PC-3 (cell line): ENCODE data around the gene IL34. TPM values are rescaled to one million over a fixed set of nuclear protein-coding genes. Genes with fewer than 3 reads are reported as not detected.

Source experiments
- ATAC-seq: fragments of 200-7000 bp; cut with Tn5 transposase; 2 replicates; pipeline ENCODE4 v1.9.1; 2020; ENCODE audit warnings: mild to moderate bottlenecking, moderate library complexity
- BruUV-seq: library from RNA; stranded (reverse); fragments of 400-500 nt; replicated peaks from 2 replicates; lab custom pipeline; 2021; lab: Mats Ljungman, UMichigan
- CTCF ChIA-PET: fragments of 300-600 bp; sonication (Branson Sonifier 250); formaldehyde crosslinking; loops from one replicate; lab custom pipeline; 2022; ENCODE audit warnings: antibody characterized with exemption; lab: Charles Lee
- POLR2A ChIA-PET: fragments of 300-600 bp; sonication (Branson Sonifier 250); formaldehyde crosslinking; loops from one replicate; lab custom pipeline; 2022; ENCODE audit warnings: antibody characterized with exemption; ENCODE audit not compliant: unreplicated experiment; lab: Charles Lee
- DNase-seq: peaks from one replicate; pipeline ENCODE4 v3.0.0-alpha.2; 2015
- H2AFZ ChIP-seq: fragments of 300-600 bp; sonication (generic); 2 replicates; pipeline ENCODE4 v1.6.0; 2016; ENCODE audit warnings: antibody characterized with exemption, low read length
- H3F3A ChIP-seq: fragments of 300-600 bp; sonication (generic); one replicate; pipeline ENCODE4 v1.6.0; 2017; ENCODE audit warnings: antibody characterized with exemption, low read length, control low read depth, mild to moderate bottlenecking; ENCODE audit not compliant: unreplicated experiment
- H3K27ac ChIP-seq: fragments of 300-600 bp; sonication (generic); 2 replicates; pipeline ENCODE4 v1.5.1; 2016; ENCODE audit warnings: mild to moderate bottlenecking, low read length
- H3K27me3 ChIP-seq: fragments of 300-600 bp; sonication (generic); 2 replicates; pipeline ENCODE4 v1.6.1; 2016; ENCODE audit warnings: low read length, mixed read lengths
- H3K36me3 ChIP-seq: fragments of 300-600 bp; sonication (generic); 2 replicates; pipeline ENCODE4 v1.6.1; 2016; ENCODE audit warnings: low read depth, mixed run types, low read length, mixed read lengths
- H3K4me1 ChIP-seq: fragments of 300-600 bp; sonication (generic); 2 replicates; pipeline ENCODE4 v1.5.1; 2016; ENCODE audit warnings: low read length; ENCODE audit not compliant: insufficient read depth
- H3K4me2 ChIP-seq: fragments of 300-600 bp; sonication (generic); 2 replicates; pipeline ENCODE4 v1.6.0; 2016; ENCODE audit warnings: low read length
- H3K4me3 ChIP-seq: fragments of 300-600 bp; sonication (generic); 2 replicates; pipeline ENCODE4 v1.5.1; 2016; ENCODE audit warnings: mild to moderate bottlenecking, low read length, mixed read lengths
- H3K79me2 ChIP-seq: fragments of 300-600 bp; sonication (generic); 2 replicates; pipeline ENCODE4 v1.6.1; 2017; ENCODE audit warnings: low read length, mixed read lengths
- H3K9ac ChIP-seq: fragments of 300-600 bp; sonication (generic); 2 replicates; pipeline ENCODE4 v1.6.0; 2016; ENCODE audit warnings: mild to moderate bottlenecking, low read length
- H3K9me2 ChIP-seq: fragments of 300-600 bp; sonication (generic); replicated peaks from 2 replicates; pipeline ENCODE4 v1.6.1; 2016; ENCODE audit warnings: mixed run types, low read length, mixed read lengths
- H3K9me3 ChIP-seq: fragments of 300-600 bp; sonication (generic); 2 replicates; pipeline ENCODE4 v1.6.1; 2016; ENCODE audit warnings: low read length, mixed read lengths
- H4K20me1 ChIP-seq: fragments of 300-600 bp; sonication (generic); 2 replicates; pipeline ENCODE4 v1.6.1; 2016; ENCODE audit warnings: low read length, mixed read lengths
- CTCF ChIP-seq: fragments of 300-600 bp; sonication (generic); conservative IDR thresholded peaks from 2 replicates; pipeline ENCODE4 v1.5.1; 2017; ENCODE audit warnings: antibody characterized with exemption, low read depth, mild to moderate bottlenecking, low read length
- EZH2 ChIP-seq: fragments of 300-600 bp; sonication (generic); IDR thresholded peaks from one replicate; pipeline ENCODE4 v1.6.1; 2017; ENCODE audit warnings: antibody characterized with exemption, mild to moderate bottlenecking, low read length; ENCODE audit not compliant: unreplicated experiment
- EZH2phosphoT487 ChIP-seq: fragments of 300-600 bp; sonication (generic); IDR thresholded peaks from 2 replicates; pipeline ENCODE4 v1.6.1; 2018; ENCODE audit warnings: mild to moderate bottlenecking, antibody characterized with exemption, low read length, borderline replicate concordance
- intact Hi-C: fragments of 100-400 bp; cut with micrococcal nuclease; formaldehyde crosslinking; loops from 2 replicates; pipeline ENCODE4 v1.9.0; 2023
- total RNA-seq: library from RNA; depleted of rRNA; stranded (reverse); fragments of >200 nt; gene quantifications from 2 replicates; pipeline ENCODE4 v1.2.3, GENCODE V29; 2014

The IL34 gene
- total RNA-seq, 1 experiment from 2014 or later: not detected

GRCh38 chr16:70601576-70602575, 44.5 kb upstream of the IL34 start:
- ATAC-seq (no peak), DNase-seq (no peak)
- H3K4me3 ChIP-seq: no peak overlapping the region
- H3K9me3 ChIP-seq: no peaks in the 10 kb centered on the region
- no TSS peak for BruUV-seq
- no peaks in the 10 kb centered on the region for H3K4me1 ChIP-seq
- H4K20me1 ChIP-seq: no peaks in the 10 kb centered on the region
- no peaks in the 10 kb centered on the region for H3F3A ChIP-seq
- intact Hi-C loops: no loop called here
- no peak overlapping the region for H3K4me2 ChIP-seq
- no peak overlapping the region for H2AFZ ChIP-seq
- no peak for TF ChIP-seq EZH2
- no peak for TF ChIP-seq EZH2phosphoT487
- TF ChIP-seq CTCF: no peak
- ChIA-PET POLR2A (interaction anchor here (0.6 kb wide), 1 partner anchor 11 kb away, joined by 6 read pairs; no protein-coding TSS in a partner anchor), CTCF (no interaction called here)
- no peaks in the 10 kb centered on the region for H3K9me2 ChIP-seq
- no peak overlapping the region for H3K27ac ChIP-seq
- H3K27me3 ChIP-seq: no peaks in the 10 kb centered on the region
- no peaks in the 10 kb centered on the region for H3K36me3 ChIP-seq
- H3K79me2 ChIP-seq: no peaks in the 10 kb centered on the region
- no peak overlapping the region for H3K9ac ChIP-seq

GRCh38 chr16:70602831-70603230, 43.5 kb upstream of the IL34 start:
- no peak overlapping the region for H3K9ac ChIP-seq
- H3F3A ChIP-seq: no peaks in the 10 kb centered on the region
- H3K27ac ChIP-seq: no peak overlapping the region
- H3K27me3 ChIP-seq: no peaks in the 10 kb centered on the region
- H3K9me3 ChIP-seq: no peaks in the 10 kb centered on the region
- no peak for TF ChIP-seq CTCF
- no peak for TF ChIP-seq EZH2phosphoT487
- TF ChIP-seq EZH2: no peak
- no peaks in the 10 kb centered on the region for H3K9me2 ChIP-seq
- no peaks in the 10 kb centered on the region for H3K36me3 ChIP-seq
- no peaks in the 10 kb centered on the region for H4K20me1 ChIP-seq
- DNase-seq (no peak), ATAC-seq (no peak)
- intact Hi-C loops: no loop called here
- no TSS peak for BruUV-seq
- H3K4me1 ChIP-seq: no peaks in the 10 kb centered on the region
- POLR2A ChIA-PET: no interaction called here
- no peak overlapping the region for H2AFZ ChIP-seq
- H3K79me2 ChIP-seq: no peaks in the 10 kb centered on the region
- CTCF ChIA-PET: no interaction called here
- H3K4me3 ChIP-seq: no peak overlapping the region
- H3K4me2 ChIP-seq: no peak overlapping the region
